Stimulated activated CD8-positive, alpha-beta memory T cell treated with anti-CD3 and anti-CD28 coated beads, Interleukin-7, amount 100 ng/mL, for 24 hours (primary cell): ENCODE data around the gene S100A14.

Source experiments
- DNase-seq: peaks from one replicate; pipeline ENCODE4 v3.0.0-alpha.2; 2020; ENCODE audit warnings: low read depth

S100A14 gene

GRCh38 chr1:153638261-153638660 lies 22.1 kb upstream of the S100A14 start:
- no peak for DNase-seq

GRCh38 chr1:153636312-153636711 lies 20.2 kb upstream of the S100A14 start:
- DNase-seq, result no peak

- no peak for DNase-seq
Measured at GRCh38 chr1:153635872-153636271, 19.7 kb upstream of the S100A14 start.

- DNase-seq, result peak; percentile 90
Measured at GRCh38 chr1:153633754-153634665, 17.9 kb upstream of the S100A14 start, which contains the start of gene CHTOP. TSS of gene CHTOP (plus strand) at chr1:153634066. CDS start at chr1:153636589, 2,523 bp downstream.

- DNase-seq, result no peak
Measured at GRCh38 chr1:153633161-153633753, 17.1 kb upstream of the S100A14 start.

- DNase-seq, result no peak
Measured at GRCh38 chr1:153631047-153632022, 15.2 kb upstream of the S100A14 start.

GRCh38 chr1:153630384-153630783 lies 14.3 kb upstream of the S100A14 start:
- DNase-seq, result no peak

- no peak for DNase-seq
Measured at GRCh38 chr1:153629971-153630370, 13.8 kb upstream of the S100A14 start.

- no peak for DNase-seq
Measured at GRCh38 chr1:153629343-153629665, 13.2 kb upstream of the S100A14 start.

GRCh38 chr1:153628638-153629342 lies 12.7 kb upstream of the S100A14 start:
- DNase-seq, result no peak

- no peak for DNase-seq
Measured at GRCh38 chr1:153627715-153628626, 11.8 kb upstream of the S100A14 start, which contains the start of gene S100A1. TSS of gene S100A1 (plus strand) at chr1:153628434. CDS start at chr1:153630522, 2,088 bp downstream.

- no peak for DNase-seq
Measured at GRCh38 chr1:153626904-153627714, 11.0 kb upstream of the S100A14 start, which contains the start of gene S100A13. TSS of gene S100A13 (minus strand) at chr1:153627505. CDS start at chr1:153626472, 1,033 bp downstream.

GRCh38 chr1:153626477-153626903 lies 10.4 kb upstream of the S100A14 start:
- no peak for DNase-seq

GRCh38 chr1:153624965-153625611 lies 9.0 kb upstream of the S100A14 start:
- DNase-seq, result no peak

- DNase-seq, result no peak
Measured at GRCh38 chr1:153623101-153623500, 7.0 kb upstream of the S100A14 start.

- no peak for DNase-seq
Measured at GRCh38 chr1:153619171-153619570, 3.0 kb upstream of the S100A14 start.

- DNase-seq, result no peak
Measured at GRCh38 chr1:153617663-153618062, 1.5 kb upstream of the S100A14 start.

GRCh38 chr1:153616917-153617311 lies 789 bp upstream of the S100A14 start:
- DNase-seq, result no peak

GRCh38 chr1:153615406-153615805 lies 719 bp downstream of the S100A14 start:
- no peak for DNase-seq
